H1 (cell line): ENCODE results near the gene HDHD5. TPM values are rescaled to one million over a fixed set of nuclear protein-coding genes. Genes with fewer than 3 reads are reported as not detected.

ENCODE experiments used
- CTCF ChIP-seq, 3 experiments: IDR thresholded peaks; 1 replicate in 2 of 3; 2 replicates in 1 of 3; pipeline versions ENCODE4 v1.5.1 to v1.6.1; 2011; ENCODE audit warnings: low read length in 3 of 3, mild to moderate bottlenecking in 3 of 3, inconsistent platforms in 2 of 3, low read depth in 1 of 3, moderate library complexity in 1 of 3; ENCODE audit not compliant: insufficient read depth in 1 of 3; ENCODE audit errors: control extremely low read depth in 1 of 3
- MAX ChIP-seq: IDR thresholded peaks from 2 replicates; pipeline ENCODE4 v1.6.1; 2012; ENCODE audit warnings: inconsistent platforms
- polyA plus RNA-seq, 7 experiments: library from polyadenylated mRNA; depleted of rRNA in 3 of 7; stranded (reverse) in 5 of 7; unstranded in 2 of 7; fragments of >200 nt in 5 of 7; fragments of 200-250 nt in 2 of 7; gene quantifications; 1 replicate in 5 of 7; 2 replicates in 1 of 7; 4 replicates in 1 of 7; pipeline versions ENCODE4 v1.2.1 to v1.2.3, GENCODE V29; 2011 to 2013; ENCODE audit warnings: missing spikeins in 2 of 7, mixed read lengths in 2 of 7
- total RNA-seq: library from RNA; stranded (reverse); fragmentation: NEBNext Ultra II Directional; extraction: Animal tissue kit (Norgen Biotek cat#: 25700); gene quantifications from 2 replicates; pipeline ENCODE4 v1.2.1, GENCODE V29; 2021

The HDHD5 gene
- total and polyA plus RNA-seq, 2 of the 8 experiments (the other 6 are each of a cell fraction or from before 2014, with no cell fraction given), result 68.3 to 123 TPM

GRCh38 chr22:17100621-17101020 lies 58.5 kb downstream of the HDHD5 start (continued):
- no peak for TF ChIP-seq CTCF (IDR thresholded peaks at IDR 0.05; ENCODE audit: control extremely low read depth in 1 of 3, insufficient read depth in 1 of 3, low read depth in 1 of 3, low read length in 3 of 3)
- no peak for TF ChIP-seq MAX
